Measurements from ENCODE around the gene HMX2. TPM values are rescaled to one million over a fixed set of nuclear protein-coding genes. Genes with fewer than 3 reads are reported as not detected.

HMX2 gene
- total RNA-seq, 1 experiment from 2014 or later: not detected

GRCh38 chr10:123153486-123154091 lies 5.7 kb downstream of the HMX2 start:
- no peak overlapping the region for H3K4me3 ChIP-seq (ENCODE audit: low read length)
- peaks cover 32% of the 10 kb centered on the region for H3K36me3 ChIP-seq (ENCODE audit: low read depth, low read length)
- intact Hi-C loops (cut with micrococcal nuclease): loop anchor here (2.0 kb wide), 2 partner anchors 145 to 227 kb away; partner anchors contain the start of genes ACADSB and IKZF5
- peaks cover 34% of the 10 kb centered on the region for H4K20me1 ChIP-seq (ENCODE audit: low read length)
- H3K9ac ChIP-seq (ENCODE audit: low read length): no peak overlapping the region
- TF ChIP-seq EZH2phosphoT487 (IDR thresholded peaks at IDR 0.05; ENCODE audit: borderline replicate concordance, low read length): no peak
- no peak overlapping the region for H3K27ac ChIP-seq (ENCODE audit: low read length)
- H3K9me2 ChIP-seq (replicated peaks; ENCODE audit: low read length): no peaks in the 10 kb centered on the region
- peaks cover 29% of the 10 kb centered on the region for H3K4me1 ChIP-seq (ENCODE audit: insufficient read depth, low read length)
- no peaks in the 10 kb centered on the region for H3K9me3 ChIP-seq (ENCODE audit: low read length)
- POLR2A ChIA-PET (ENCODE audit: unreplicated experiment): interaction anchor here (0.5 to 0.7 kb wide), 4 partner anchors 8 to 148 kb away, joined by 3 to 6 read pairs (median 5); no protein-coding TSS in a partner anchor
- no TSS peak for BruUV-seq (replicated peaks)
- no peaks in the 10 kb centered on the region for H3K27me3 ChIP-seq (ENCODE audit: low read length)
- DNase-seq (no peak), ATAC-seq (no peak)
- H3K79me2 ChIP-seq (ENCODE audit: low read length): peaks cover 45% of the 10 kb centered on the region
- peak overlapping the region; percentile 33; the same call in 1 of the 2 replicates for H3K4me2 ChIP-seq (ENCODE audit: low read length)
- H3F3A ChIP-seq (ENCODE audit: low read length, unreplicated experiment): no peaks in the 10 kb centered on the region
- peak overlapping the region; percentile 75 for H2AFZ ChIP-seq (ENCODE audit: low read length)
- CTCF ChIA-PET: interaction anchor here (0.7 to 0.8 kb wide), 2 partner anchors 15 to 131 kb away, joined by 3 to 5 read pairs; no protein-coding TSS in a partner anchor

GRCh38 chr10:123154092-123154710 lies 6.3 kb downstream of the HMX2 start, which contains the start of gene BUB3:
Gene BUB3, plus strand, starts transcription at chr10:123154402. Its CDS starts 516 bp downstream, at chr10:123154918.
- POLR2A ChIA-PET (ENCODE audit: unreplicated experiment): interaction anchor here (0.6 to 0.7 kb wide), 3 partner anchors 12 to 147 kb away, joined by 5 to 6 read pairs (median 5); no protein-coding TSS in a partner anchor
- CTCF ChIA-PET: interaction anchor here (0.7 to 0.8 kb wide), 2 partner anchors 16 to 130 kb away, joined by 3 to 5 read pairs; no protein-coding TSS in a partner anchor

More at GRCh38 chr10:123154092-123154710, 6.3 kb downstream of the HMX2 start, which contains the start of gene BUB3:
- peaks cover 38% of the 10 kb centered on the region for H3K36me3 ChIP-seq (ENCODE audit: low read depth, low read length)
- H3K4me3 ChIP-seq (ENCODE audit: low read length): peak within 1 kb of the TSS; percentile 100
- no peak for TF ChIP-seq CTCF (conservative IDR thresholded peaks at IDR 0.05; ENCODE audit: low read depth, low read length)
- H3F3A ChIP-seq (ENCODE audit: low read length, unreplicated experiment): no peaks in the 10 kb centered on the region
- peaks cover 35% of the 10 kb centered on the region for H3K4me1 ChIP-seq (ENCODE audit: insufficient read depth, low read length)
- peaks cover 51% of the 10 kb centered on the region for H3K79me2 ChIP-seq (ENCODE audit: low read length)
- ATAC-seq (peak; percentile 94), DNase-seq (peak; percentile 97)
- intact Hi-C loops (cut with micrococcal nuclease): loop anchor here (2.0 kb wide), 2 partner anchors 145 to 227 kb away; partner anchors contain the start of genes ACADSB and IKZF5
- H3K27ac ChIP-seq (ENCODE audit: low read length): peak within 1 kb of the TSS; percentile 87
- H2AFZ ChIP-seq (ENCODE audit: low read length): peak within 1 kb of the TSS; percentile 91
- peak within 1 kb of the TSS; percentile 100 for H3K9ac ChIP-seq (ENCODE audit: low read length)
- no peaks in the 10 kb centered on the region for H3K27me3 ChIP-seq (ENCODE audit: low read length)
- no peaks in the 10 kb centered on the region for H3K9me3 ChIP-seq (ENCODE audit: low read length)
- no TSS peak for BruUV-seq (replicated peaks)
- no peaks in the 10 kb centered on the region for H3K9me2 ChIP-seq (replicated peaks; ENCODE audit: low read length)
- peak within 1 kb of the TSS; percentile 76 for H3K4me2 ChIP-seq (ENCODE audit: low read length)
- peaks cover 40% of the 10 kb centered on the region for H4K20me1 ChIP-seq (ENCODE audit: low read length)
